Measurements from ENCODE around the gene PTGIS.

PTGIS gene

DNA sequence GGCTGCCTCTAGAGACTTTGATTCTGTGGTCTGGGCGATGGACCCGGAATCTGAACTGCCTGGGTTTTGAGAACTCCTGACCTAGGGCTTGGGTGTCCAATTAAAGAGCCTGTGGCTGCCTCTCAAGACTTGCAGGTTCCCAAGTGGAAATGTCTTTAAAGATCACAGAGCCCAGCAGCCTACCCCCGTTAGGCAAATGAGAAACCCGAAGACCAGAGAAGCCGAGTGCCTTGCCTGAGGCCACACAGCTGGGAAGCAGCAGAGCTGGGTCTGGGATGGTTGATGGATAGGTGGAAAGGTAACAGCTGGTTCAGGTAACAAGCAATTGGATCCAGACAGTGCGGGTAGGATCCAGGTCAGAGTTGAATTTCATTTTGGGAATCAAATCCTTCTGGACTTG lies 111.3 kb downstream of the PTGIS start:
- peaks cover 7% of the 10 kb centered on the region for H3K4me1 ChIP-seq (ENCODE audit: control insufficient read depth, insufficient read depth, low read length)
- H3K9me3 ChIP-seq (ENCODE audit: control insufficient read depth, low read length) = no peaks in the 10 kb centered on the region
- H3K9ac ChIP-seq (ENCODE audit: low read length) = no peak overlapping the region
- DNase-seq (ENCODE audit: low read depth) = no peak
- peaks cover 61% of the 10 kb centered on the region for H3K27me3 ChIP-seq (replicated peaks; ENCODE audit: control insufficient read depth, insufficient read depth, low read length)
- no peaks in the 10 kb centered on the region for H3K36me3 ChIP-seq (ENCODE audit: control insufficient read depth, insufficient read depth, low read length, severe bottlenecking)
- no peak overlapping the region for H3K4me3 ChIP-seq (ENCODE audit: low read length)

DNA sequence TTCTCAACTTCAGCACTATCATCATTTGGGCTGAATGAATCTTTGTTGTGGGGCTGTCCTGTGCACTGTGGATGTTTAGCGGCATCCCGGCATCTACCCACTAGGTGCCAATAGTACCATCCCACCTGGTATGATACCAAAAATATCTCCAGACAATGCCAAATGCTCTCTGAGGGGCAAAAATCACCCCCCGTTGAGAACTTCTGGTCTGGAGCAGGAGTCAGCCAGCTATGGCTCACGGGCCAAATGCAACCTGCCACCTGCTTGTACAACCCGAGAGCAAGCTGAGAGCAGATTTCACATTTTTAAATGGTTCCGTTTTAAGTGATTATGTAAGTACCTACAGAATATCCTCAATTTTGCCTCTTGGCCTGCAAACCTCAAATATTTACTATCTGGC lies 112.2 kb downstream of the PTGIS start:
- H3K4me1 ChIP-seq (ENCODE audit: control insufficient read depth, insufficient read depth, low read length) = peaks cover 7% of the 10 kb centered on the region
- no peaks in the 10 kb centered on the region for H3K9me3 ChIP-seq (ENCODE audit: control insufficient read depth, low read length)
- H3K4me3 ChIP-seq (ENCODE audit: low read length) = no peak overlapping the region
- H3K27me3 ChIP-seq (replicated peaks; ENCODE audit: control insufficient read depth, insufficient read depth, low read length) = peaks cover 52% of the 10 kb centered on the region
- no peak overlapping the region for H3K9ac ChIP-seq (ENCODE audit: low read length)
- no peak for DNase-seq (ENCODE audit: low read depth)
- no peaks in the 10 kb centered on the region for H3K36me3 ChIP-seq (ENCODE audit: control insufficient read depth, insufficient read depth, low read length, severe bottlenecking)

All from adipocyte (in vitro differentiated cells).